Neural progenitor cell (in vitro differentiated cells): Measurements from ENCODE around the gene MDP1.

ENCODE experiments used
- EZH2phosphoT487 ChIP-seq: fragments of 200-600 bp; sonication (generic); IDR thresholded peaks from 2 replicates; pipeline ENCODE4 v1.6.1; 2017; ENCODE audit warnings: antibody characterized with exemption
- TF ChIP-seq, protein P1 (sequence below): fragments of 200-600 bp; sonication (generic); IDR thresholded peaks from 2 replicates; pipeline ENCODE4 v1.5.1; 2017; ENCODE audit warnings: antibody characterized with exemption, mild to moderate bottlenecking

DNA sequence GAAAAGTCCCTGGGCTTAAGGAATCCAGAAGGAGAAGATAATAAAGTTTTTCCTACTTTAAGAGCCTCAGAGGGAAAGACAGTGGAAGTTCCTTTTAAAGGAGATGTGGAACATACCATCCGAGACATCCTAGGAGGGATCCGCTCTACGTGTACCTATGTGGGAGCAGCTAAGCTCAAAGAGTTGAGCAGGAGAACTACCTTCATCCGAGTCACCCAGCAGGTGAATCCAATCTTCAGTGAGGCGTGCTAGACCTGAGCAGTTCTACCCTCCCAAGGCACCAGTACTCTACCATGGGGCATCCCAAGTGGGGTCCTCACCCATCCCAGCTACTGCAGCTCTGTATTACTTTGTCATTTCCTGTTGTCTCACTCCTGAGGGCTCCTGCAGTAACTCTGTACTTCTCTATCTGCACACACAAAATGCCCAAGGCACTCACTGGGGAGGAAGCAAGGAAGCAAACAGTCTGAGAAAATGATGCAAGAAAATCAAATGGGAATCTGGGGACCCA lies 22.7 kb upstream of the MDP1 start:
- TF ChIP-seq, protein P1, sequence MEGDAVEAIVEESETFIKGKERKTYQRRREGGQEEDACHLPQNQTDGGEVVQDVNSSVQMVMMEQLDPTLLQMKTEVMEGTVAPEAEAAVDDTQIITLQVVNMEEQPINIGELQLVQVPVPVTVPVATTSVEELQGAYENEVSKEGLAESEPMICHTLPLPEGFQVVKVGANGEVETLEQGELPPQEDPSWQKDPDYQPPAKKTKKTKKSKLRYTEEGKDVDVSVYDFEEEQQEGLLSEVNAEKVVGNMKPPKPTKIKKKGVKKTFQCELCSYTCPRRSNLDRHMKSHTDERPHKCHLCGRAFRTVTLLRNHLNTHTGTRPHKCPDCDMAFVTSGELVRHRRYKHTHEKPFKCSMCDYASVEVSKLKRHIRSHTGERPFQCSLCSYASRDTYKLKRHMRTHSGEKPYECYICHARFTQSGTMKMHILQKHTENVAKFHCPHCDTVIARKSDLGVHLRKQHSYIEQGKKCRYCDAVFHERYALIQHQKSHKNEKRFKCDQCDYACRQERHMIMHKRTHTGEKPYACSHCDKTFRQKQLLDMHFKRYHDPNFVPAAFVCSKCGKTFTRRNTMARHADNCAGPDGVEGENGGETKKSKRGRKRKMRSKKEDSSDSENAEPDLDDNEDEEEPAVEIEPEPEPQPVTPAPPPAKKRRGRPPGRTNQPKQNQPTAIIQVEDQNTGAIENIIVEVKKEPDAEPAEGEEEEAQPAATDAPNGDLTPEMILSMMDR, result no peak
- TF ChIP-seq EZH2phosphoT487, result no peak
